Fibroblast of peridontal ligament (primary cell): ENCODE measurements around the gene TUBA1C.
A peak's percentile ranks its signal among the peaks of the same experiment; 100 is the strongest.
"Not testable (repeated sequence)": the region's sequence is repeated elsewhere in the genome, so short reads cannot be mapped to it uniquely, and the experiment has no call there.

Experiments used
- DNase-seq: peaks from one replicate; pipeline ENCODE4 v3.0.0-alpha.2; 2010; ENCODE audit errors: extremely low read depth

The TUBA1C gene

DNA sequence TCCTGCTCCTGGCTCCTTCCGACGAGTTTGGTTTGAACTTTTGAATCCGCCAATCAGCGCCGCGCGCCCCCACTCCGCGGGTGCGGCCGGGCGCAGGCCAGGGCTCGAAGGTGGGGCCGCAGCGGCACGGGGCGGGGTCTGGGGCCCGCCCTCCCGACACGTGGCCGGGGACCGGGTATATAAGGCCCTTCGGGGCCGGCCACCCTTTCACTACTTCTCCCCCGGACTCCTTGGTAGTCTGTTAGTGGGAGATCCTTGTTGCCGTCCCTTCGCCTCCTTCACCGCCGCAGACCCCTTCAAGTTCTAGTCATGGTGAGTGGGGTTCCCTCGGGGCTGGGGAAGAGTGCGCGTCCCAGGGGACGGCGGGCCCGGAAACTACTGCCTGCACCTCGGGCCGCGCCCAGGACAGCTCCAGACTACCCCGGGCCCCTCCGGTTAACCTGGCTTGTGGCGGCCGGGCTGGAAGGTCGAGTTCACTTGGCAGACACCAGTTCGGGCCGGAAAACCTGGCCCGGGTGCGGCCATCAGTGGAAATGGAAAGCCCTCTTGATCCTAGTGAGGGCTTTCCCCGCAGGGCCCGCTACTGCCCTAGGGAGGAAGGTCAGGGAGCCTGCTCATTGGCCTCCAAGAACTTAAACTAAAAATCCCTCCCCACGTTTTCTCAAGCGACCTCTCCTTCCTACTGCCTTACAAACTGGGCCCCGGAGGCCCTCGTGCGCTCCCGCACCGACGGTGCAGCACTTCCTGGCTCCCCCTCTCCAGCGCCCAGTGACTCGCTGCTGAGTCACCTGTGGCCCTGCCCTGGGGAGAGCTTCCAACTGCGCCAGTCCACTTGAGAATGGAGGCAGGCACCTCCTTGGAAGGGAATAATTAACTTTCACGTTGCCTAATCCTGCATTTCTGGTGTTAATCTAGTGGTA, at the start of gene TUBA1C:
TSS of gene TUBA1C (plus strand) at position 210 of the 920 bp plus-strand sequence. CDS start at position 310, 100 bp downstream.
- DNase-seq: peak; percentile 90

- DNase-seq: no peak
These were observed 45.4 kb upstream of the TUBA1C start for GRCh38 chr12:49219417-49220026.

DNA sequence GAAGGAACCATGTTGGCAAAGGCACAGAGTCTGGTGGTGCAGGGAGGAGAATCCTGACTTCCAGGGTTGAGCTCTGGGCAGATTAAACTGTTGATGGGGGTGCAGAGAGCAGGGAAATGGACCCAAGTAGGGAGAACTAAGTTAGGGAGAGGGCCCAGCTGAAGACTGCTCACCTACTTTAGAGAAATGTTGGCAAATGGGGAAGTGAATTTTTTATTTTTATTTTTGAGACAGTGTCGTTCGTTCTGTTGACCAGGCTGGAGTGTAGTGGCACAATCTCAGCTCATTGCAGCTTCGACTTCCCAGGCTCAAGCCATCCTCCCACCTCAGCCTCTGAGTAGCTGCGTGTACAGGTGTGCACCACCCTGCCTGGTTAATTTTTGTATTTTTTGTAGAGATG, 43.9 kb upstream of the TUBA1C start:
- DNase-seq: no peak

- DNase-seq: no peak
These were observed 41.8 kb upstream of the TUBA1C start for GRCh38 chr12:49223122-49223521.

- DNase-seq: no peak
These were observed 41.1 kb upstream of the TUBA1C start for GRCh38 chr12:49223590-49224369.

DNA sequence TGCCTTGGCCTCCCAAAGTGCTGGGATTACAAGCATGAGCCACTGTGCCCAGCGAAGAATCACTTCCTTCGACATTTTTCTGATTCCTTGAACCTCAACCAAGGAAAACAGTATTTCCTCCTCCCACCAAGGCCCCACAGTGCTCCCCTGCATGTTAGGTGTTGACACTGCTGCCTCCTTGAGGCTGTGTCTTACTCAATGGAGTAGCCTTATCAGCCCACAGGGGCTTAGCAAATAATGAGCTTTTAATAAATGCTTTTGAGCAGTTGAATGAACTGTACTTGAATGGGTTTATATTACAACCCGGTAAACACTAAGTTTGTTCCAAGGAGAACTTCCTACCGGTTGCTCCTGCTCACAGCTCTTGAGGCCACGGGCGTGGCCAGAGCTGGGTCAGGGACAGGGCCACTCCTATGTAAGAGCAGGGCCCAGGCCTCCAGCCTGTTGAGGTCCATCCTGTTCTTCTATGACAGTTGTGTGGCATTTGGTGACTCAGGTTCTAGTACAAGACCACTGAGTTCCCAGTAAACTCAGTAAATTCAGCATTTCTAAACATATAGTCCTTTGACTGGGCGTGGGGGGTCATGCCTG, 39.2 kb upstream of the TUBA1C start:
- peak; percentile 20 for DNase-seq

GRCh38 chr12:49227713-49228112, 37.2 kb upstream of the TUBA1C start:
- DNase-seq: no peak

GRCh38 chr12:49228653-49229052, 36.2 kb upstream of the TUBA1C start:
- DNase-seq: no peak

GRCh38 chr12:49230176-49230804, 34.6 kb upstream of the TUBA1C start:
- no peak for DNase-seq

DNA sequence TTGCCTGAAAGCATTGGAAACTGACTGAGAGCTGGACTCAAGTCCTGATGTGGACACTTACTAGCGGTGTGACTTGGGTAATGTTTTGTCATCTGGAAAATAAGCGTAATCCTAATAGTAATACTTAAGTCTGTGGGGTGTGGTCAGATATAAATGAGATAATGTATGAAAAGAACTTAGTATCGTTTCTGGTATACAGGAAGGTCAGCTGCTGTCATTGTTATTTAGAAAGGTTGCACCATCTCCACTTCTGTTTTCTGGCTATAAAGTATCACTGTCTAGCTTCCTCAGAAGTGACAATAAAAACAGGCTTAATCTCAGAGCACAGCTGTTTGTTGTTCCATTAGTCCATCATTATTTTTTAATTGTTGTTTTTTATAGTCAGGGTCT, 34.1 kb upstream of the TUBA1C start:
- no peak for DNase-seq

GRCh38 chr12:49231878-49232655, 32.8 kb upstream of the TUBA1C start:
- DNase-seq: no peak

- DNase-seq: no peak
These were observed 31.7 kb upstream of the TUBA1C start for GRCh38 chr12:49232940-49233841.

DNA sequence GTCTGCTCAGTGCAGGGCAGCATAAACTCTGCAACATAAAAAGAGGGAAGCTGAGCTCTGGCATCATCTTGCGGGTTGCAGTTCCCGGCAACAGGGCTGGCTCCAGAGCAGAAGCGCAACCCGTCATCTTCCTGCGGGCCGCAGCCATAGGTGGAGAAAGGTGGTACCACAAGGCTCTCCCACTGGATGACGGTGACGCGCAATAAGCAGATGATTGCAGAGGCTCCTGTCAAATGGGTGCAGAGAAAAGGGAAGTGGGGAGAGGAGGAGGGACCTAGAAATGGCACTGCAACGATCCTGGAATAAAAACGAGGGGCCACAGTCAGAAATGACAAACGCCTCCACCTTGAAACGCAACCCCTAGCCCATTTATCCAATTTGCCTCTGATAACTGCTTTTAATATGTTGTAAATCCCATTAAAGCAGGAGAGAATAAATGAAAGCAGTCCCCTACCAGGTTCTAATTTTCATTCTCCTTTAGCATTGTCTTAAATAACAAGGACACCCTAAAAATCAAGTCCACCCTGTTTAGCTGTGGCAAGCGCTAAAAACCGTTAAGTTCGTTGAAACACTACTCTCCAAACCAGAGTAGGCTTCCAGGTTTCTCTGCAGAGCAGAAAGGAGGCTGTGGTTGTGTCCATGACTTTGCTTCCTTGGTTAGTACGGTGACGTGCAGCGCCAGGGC, 30.9 kb upstream of the TUBA1C start:
- no peak for DNase-seq

- DNase-seq: no peak
These were observed 28.5 kb upstream of the TUBA1C start for GRCh38 chr12:49236423-49236822.

GRCh38 chr12:49243631-49244030, 21.3 kb upstream of the TUBA1C start:
- DNase-seq: no peak

GRCh38 chr12:49244176-49244575, 20.7 kb upstream of the TUBA1C start:
- DNase-seq: peak; percentile 92

- no peak for DNase-seq
These were observed 13.5 kb upstream of the TUBA1C start for GRCh38 chr12:49251357-49251756.

DNA sequence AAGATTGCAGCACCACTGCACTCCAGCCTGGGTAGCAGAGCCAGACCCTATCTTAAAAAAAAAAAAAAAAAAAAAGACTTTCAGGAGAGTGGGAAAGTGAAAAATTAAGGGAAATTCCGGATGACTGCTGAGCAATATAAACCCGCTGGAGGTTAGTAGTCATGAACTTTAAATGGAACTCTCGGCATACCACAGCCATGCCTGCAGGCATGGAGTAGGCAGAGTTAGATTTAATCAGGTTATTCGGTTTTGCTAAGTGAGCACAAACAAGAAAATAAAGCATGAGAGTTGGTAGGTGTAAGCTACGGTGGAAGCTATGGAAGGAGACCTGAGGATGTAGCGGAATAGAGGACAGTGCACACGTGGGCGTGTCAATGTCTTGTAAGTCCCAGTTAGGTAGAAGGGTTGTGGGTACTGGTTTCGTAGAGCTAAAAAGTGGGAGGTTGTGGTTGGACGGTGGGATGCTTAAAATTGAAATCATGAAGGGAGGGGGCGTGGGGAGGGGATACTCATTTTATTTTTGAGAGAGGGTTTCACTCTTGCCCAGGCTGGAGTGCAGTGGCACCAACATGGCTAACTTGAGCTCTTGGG, 11.8 kb upstream of the TUBA1C start:
- DNase-seq: peak; percentile 52

GRCh38 chr12:49255456-49255855, 9.4 kb upstream of the TUBA1C start:
- DNase-seq: not testable (repeated sequence)
